GM13976 (cell line): ENCODE results near the gene SPSB2.

Experiments
- DNase-seq: peaks from one replicate; pipeline ENCODE4 v3.0.0; 2012; ENCODE audit warnings: low spot score
- CTCF ChIP-seq: IDR thresholded peaks from 2 replicates; pipeline ENCODE4 v1.5.1; 2012; ENCODE audit warnings: borderline replicate concordance, mild to moderate bottlenecking; ENCODE audit not compliant: insufficient read depth; ENCODE audit errors: extremely low read depth, missing control alignments, control extremely low read depth
- in situ Hi-C: fragments of 300-500 bp; cut with MboI; formaldehyde crosslinking; loops from one replicate; pipeline ENCODE4 v1.12.0; 2022; ENCODE audit warnings: low sequenced_read_pairs, mixed read lengths, inconsistent platforms; ENCODE audit not compliant: unreplicated experiment

Gene SPSB2

GRCh38 chr12:6827982-6828780, 44.9 kb downstream of the SPSB2 start, which contains the start of gene P3H3:
TSS of gene P3H3 (plus strand) at chr12:6828407. CDS start at chr12:6828441, 34 bp downstream.
- no peak for DNase-seq
- TF ChIP-seq CTCF: peak; percentile 22
- in situ Hi-C loops: loop anchor here (10.0 kb wide), 1 partner anchor 73 kb away; the partner anchor contains the start of gene MLF2

- in situ Hi-C loops: loop anchor here (10.0 kb wide), 1 partner anchor 73 kb away; the partner anchor contains the start of gene MLF2
- no peak for TF ChIP-seq CTCF
- peak; percentile 68 for DNase-seq
These were observed 45.6 kb downstream of the SPSB2 start for GRCh38 chr12:6827437-6827911.

DNA sequence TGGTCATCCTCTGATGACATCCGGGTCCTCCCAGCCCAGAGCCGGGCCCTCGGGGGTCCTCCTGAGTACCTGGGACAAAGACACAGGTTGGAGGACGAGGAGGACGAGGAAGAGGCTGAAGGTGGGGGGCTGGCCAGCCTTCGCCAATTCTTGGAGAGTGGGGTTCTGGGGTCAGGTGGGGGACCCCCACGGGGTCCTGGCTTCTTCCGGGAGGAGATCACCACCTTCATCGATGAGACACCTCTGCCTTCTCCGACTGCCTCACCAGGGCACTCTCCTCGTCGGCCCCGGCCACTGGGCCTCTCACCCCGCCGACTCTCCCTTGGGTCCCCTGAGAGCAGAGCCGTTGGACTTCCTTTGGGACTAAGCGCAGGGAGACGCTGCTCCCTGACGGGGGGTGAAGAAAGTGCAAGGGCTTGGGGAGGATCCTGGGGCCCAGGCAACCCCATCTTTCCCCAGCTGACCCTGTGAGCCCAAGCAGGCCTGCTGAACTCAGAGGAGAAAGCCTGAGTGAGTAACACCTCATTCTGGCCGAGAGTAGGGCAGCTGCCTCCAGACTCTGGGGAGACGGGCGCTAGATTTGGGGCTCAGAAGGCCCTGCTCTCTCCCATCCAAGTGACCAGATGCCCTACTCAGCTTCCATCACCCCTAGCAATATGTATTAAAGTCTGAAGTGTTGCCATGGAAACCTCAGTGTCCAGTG, 46.2 kb downstream of the SPSB2 start:
- in situ Hi-C loops: loop anchor here (10.0 kb wide), 1 partner anchor 72 kb away; the partner anchor contains the start of gene MLF2
- no peak for TF ChIP-seq CTCF
- no peak for DNase-seq

- in situ Hi-C loops: loop anchor here (10.0 kb wide), 1 partner anchor 71 kb away; the partner anchor contains the start of gene MLF2
- no peak for DNase-seq
- TF ChIP-seq CTCF: no peak
These were observed 46.9 kb downstream of the SPSB2 start for GRCh38 chr12:6826125-6826733.

DNA sequence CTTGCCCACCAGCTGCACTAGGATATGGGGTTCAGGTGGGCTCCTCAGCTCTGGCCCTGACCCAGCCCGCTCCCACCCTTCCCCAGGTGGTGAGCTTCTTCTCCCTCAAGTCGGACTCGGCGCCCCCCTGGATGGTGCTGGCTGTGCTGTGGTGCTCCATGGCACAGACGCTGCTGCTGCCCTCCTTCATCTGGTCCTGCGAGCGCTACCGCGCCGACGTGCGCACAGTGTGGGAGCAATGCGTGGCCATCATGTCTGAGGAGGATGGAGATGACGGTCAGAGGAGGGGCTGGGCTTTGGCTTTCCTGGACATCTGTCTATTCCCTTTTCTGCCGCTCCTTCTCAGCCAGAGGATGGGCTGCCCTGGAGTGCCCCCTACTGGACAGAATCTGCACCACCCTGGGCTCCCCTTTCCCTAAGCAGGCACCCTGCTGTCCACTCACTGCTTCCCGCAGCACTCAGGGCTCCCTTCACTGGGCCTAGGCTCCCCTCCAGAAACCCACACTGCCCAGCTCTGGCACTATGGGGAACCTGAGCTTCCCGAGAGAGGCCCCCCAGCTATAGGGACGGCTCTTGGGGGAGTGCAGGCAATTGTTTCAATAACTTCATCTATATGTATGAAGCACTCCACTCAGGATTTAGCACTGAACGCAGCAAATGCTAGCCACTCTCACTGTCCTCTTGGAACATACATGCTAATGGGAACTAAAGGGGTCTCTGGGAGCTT, 47.5 kb downstream of the SPSB2 start:
- in situ Hi-C loops: loop anchor here (10.0 kb wide), 1 partner anchor 71 kb away; the partner anchor contains the start of gene MLF2
- peak; percentile 91 for TF ChIP-seq CTCF
- peak; percentile 94 for DNase-seq
